ENCODE data around the gene ACOT8.

- TF ChIP-seq CTCF (IDR thresholded peaks at IDR 0.05): no peak
- TF ChIP-seq, protein P1, sequence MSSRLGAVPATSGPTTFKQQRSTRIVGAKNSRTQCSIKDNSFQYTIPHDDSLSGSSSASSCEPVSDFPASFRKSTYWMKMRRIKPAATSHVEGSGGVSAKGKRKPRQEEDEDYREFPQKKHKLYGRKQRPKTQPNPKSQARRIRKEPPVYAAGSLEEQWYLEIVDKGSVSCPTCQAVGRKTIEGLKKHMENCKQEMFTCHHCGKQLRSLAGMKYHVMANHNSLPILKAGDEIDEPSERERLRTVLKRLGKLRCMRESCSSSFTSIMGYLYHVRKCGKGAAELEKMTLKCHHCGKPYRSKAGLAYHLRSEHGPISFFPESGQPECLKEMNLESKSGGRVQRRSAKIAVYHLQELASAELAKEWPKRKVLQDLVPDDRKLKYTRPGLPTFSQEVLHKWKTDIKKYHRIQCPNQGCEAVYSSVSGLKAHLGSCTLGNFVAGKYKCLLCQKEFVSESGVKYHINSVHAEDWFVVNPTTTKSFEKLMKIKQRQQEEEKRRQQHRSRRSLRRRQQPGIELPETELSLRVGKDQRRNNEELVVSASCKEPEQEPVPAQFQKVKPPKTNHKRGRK (CRISPR knock-in tag; IDR thresholded peaks at IDR 0.05; ENCODE audit: borderline replicate concordance): no peak
Measured at GRCh38 chr20:45852326-45852725, 4.9 kb downstream of the ACOT8 start.
